HCT116 (cell line): Measurements from ENCODE around the gene STPG2.

ENCODE experiments used
- ATF3 ChIP-seq: IDR thresholded peaks from 2 replicates; pipeline ENCODE4 v1.6.1; 2012
- CEBPB ChIP-seq: IDR thresholded peaks from 2 replicates; pipeline ENCODE4 v1.6.1; 2012; ENCODE audit warnings: low read depth
- CTCF ChIP-seq, 3 experiments: fragments of 200-600 bp in 1 of 3; sonication (generic) in 1 of 3; IDR thresholded peaks in 2 of 3; conservative IDR thresholded peaks in 1 of 3; 2 replicates each; pipeline ENCODE4 v1.5.1; 2012 to 2017; ENCODE audit warnings: low read depth in 2 of 3, low read length in 2 of 3, antibody characterized with exemption in 1 of 3, borderline replicate concordance in 1 of 3, control low read depth in 1 of 3, mild to moderate bottlenecking in 1 of 3, mixed read lengths in 1 of 3, mixed run types in 1 of 3, moderate library complexity in 1 of 3; ENCODE audit not compliant: insufficient read depth in 1 of 3
- EZH2 ChIP-seq: fragments of 200-600 bp; sonication (generic); IDR thresholded peaks from 2 replicates; pipeline ENCODE4 v1.6.1; 2017; ENCODE audit warnings: antibody characterized with exemption, mixed run types
- EZH2phosphoT487 ChIP-seq: fragments of 200-600 bp; IDR thresholded peaks from 2 replicates; pipeline ENCODE4 v1.6.1; 2018; ENCODE audit warnings: antibody characterized with exemption, borderline replicate concordance
- POLR2A ChIP-seq: IDR thresholded peaks from 2 replicates; pipeline ENCODE4 v1.7.0; 2011; ENCODE audit warnings: borderline replicate concordance; ENCODE audit not compliant: insufficient read depth, insufficient read length; ENCODE audit errors: extremely low read depth
- POLR2AphosphoS5 ChIP-seq: IDR thresholded peaks from 2 replicates; pipeline ENCODE4 v1.6.1; 2011; ENCODE audit warnings: mild to moderate bottlenecking, low read depth, low read length, moderate library complexity
- RAD21 ChIP-seq: IDR thresholded peaks from 2 replicates; pipeline ENCODE4 v1.6.1; 2012; ENCODE audit warnings: low read depth, mild to moderate bottlenecking
- REST ChIP-seq: IDR thresholded peaks from 2 replicates; pipeline ENCODE4 v1.6.1; 2012; ENCODE audit warnings: low read depth
- SIN3A ChIP-seq: IDR thresholded peaks from 2 replicates; pipeline ENCODE4 v1.6.1; 2012; ENCODE audit warnings: low read depth
- SP1 ChIP-seq: IDR thresholded peaks from 2 replicates; pipeline ENCODE4 v1.6.1; 2012; ENCODE audit warnings: low read depth
- TCF7L2 ChIP-seq: IDR thresholded peaks from 2 replicates; pipeline ENCODE4 v1.7.0; 2011; ENCODE audit warnings: borderline replicate concordance, inconsistent platforms; ENCODE audit not compliant: insufficient read depth, insufficient read length; ENCODE audit errors: extremely low read depth
- YY1 ChIP-seq: IDR thresholded peaks from 2 replicates; pipeline ENCODE4 v1.6.1; 2011; ENCODE audit warnings: low read length, low read depth, moderate library complexity, mild to moderate bottlenecking; ENCODE audit not compliant: insufficient replicate concordance; ENCODE audit errors: extremely low read depth

GRCh38 chr4:97868097-97868496 lies 275.2 kb downstream of the STPG2 start:
- TF ChIP-seq POLR2A (no peak), CTCF (IDR thresholded peaks at IDR 0.05 in 2 of 3, conservative IDR thresholded peaks at IDR 0.05 in 1 of 3; ENCODE audit: borderline replicate concordance in 1 of 3, insufficient read depth in 1 of 3, low read depth in 2 of 3, low read length in 2 of 3) (no peak), TCF7L2 (no peak), POLR2AphosphoS5 (no peak), REST (no peak), YY1 (no peak), EZH2phosphoT487 (no peak), EZH2 (no peak), SIN3A (no peak), SP1 (no peak), ATF3 (no peak), RAD21 (no peak), CEBPB (no peak)
